Measurements from ENCODE around the gene GNAS. TPM values are rescaled to one million over a fixed set of nuclear protein-coding genes. Genes with fewer than 3 reads are reported as not detected.

GNAS gene
- total RNA-seq, 1 donor from 2014 or later = 2,003 TPM

GRCh38 chr20:58835231-58835630, 17.3 kb upstream of the GNAS start:
- peaks cover 7% of the 10 kb centered on the region for H3K36me3 Mint-ChIP-seq (ENCODE audit: low read depth, unreplicated experiment)
- peaks cover 16% of the 10 kb centered on the region for H3K79me2 ChIP-seq (ENCODE audit: insufficient read depth, low read length)
- no peak for FAIRE-seq

GRCh38 chr20:58836616-58837204, 15.8 kb upstream of the GNAS start:
- H3K36me3 ChIP-seq (ENCODE audit: insufficient read depth, low read length) = no peaks in the 10 kb centered on the region
- Mint-ChIP-seq H3K27me3 (ENCODE audit: low read depth, unreplicated experiment) (peaks cover 16% of the 10 kb centered on the region), H3K4me3 (ENCODE audit: unreplicated experiment) (no peak overlapping the region), H3K27ac (ENCODE audit: unreplicated experiment) (no peak overlapping the region), H3K36me3 (ENCODE audit: low read depth, unreplicated experiment) (peaks cover 7% of the 10 kb centered on the region), H3K4me1 (ENCODE audit: low read depth, unreplicated experiment) (peaks cover 22% of the 10 kb centered on the region), H3K9me3 (ENCODE audit: unreplicated experiment) (peaks cover 2% of the 10 kb centered on the region)
- TF ChIP-seq EZH2 (IDR thresholded peaks at IDR 0.05; ENCODE audit: insufficient read depth, low read length) (no peak), CTCF (IDR thresholded peaks at IDR 0.05; ENCODE audit: insufficient read depth, low read depth, low read length) (no peak)
- FAIRE-seq = no peak
- H4K20me1 ChIP-seq (ENCODE audit: insufficient read depth, low read length) = peaks cover 9% of the 10 kb centered on the region
- H3K4me3 ChIP-seq (ENCODE audit: insufficient read depth, low read depth, low read length) = no peak overlapping the region
- H3K4me1 ChIP-seq (ENCODE audit: insufficient read depth, low read length) = peaks cover 3% of the 10 kb centered on the region
- no peaks in the 10 kb centered on the region for H3K9me3 ChIP-seq (ENCODE audit: insufficient read depth, low read depth, low read length)
- H2AFZ ChIP-seq (ENCODE audit: low read depth, low read length) = no peak overlapping the region
- no peak overlapping the region for H3K9ac ChIP-seq (ENCODE audit: low read length)
- no peak overlapping the region for H3K27ac ChIP-seq (ENCODE audit: low read depth, low read length)
- H3K27me3 ChIP-seq (ENCODE audit: insufficient read depth, low read length) = peaks cover 23% of the 10 kb centered on the region
- no peak overlapping the region for H3K4me2 ChIP-seq (ENCODE audit: low read length)
- DNase-seq (ENCODE audit: low read depth) = no peak
- H3K79me2 ChIP-seq (ENCODE audit: insufficient read depth, low read length) = peaks cover 7% of the 10 kb centered on the region

More at GRCh38 chr20:58835231-58835630, 17.3 kb upstream of the GNAS start:
- H3K27me3 Mint-ChIP-seq (ENCODE audit: low read depth, unreplicated experiment) = peaks cover 6% of the 10 kb centered on the region
- TF ChIP-seq CTCF (IDR thresholded peaks at IDR 0.05; ENCODE audit: insufficient read depth, low read depth, low read length) = no peak
- TF ChIP-seq EZH2 (IDR thresholded peaks at IDR 0.05; ENCODE audit: insufficient read depth, low read length) = no peak
- no peak for DNase-seq (ENCODE audit: low read depth)
- Histone ChIP-seq H3K27me3 (ENCODE audit: insufficient read depth, low read length) (peaks cover 18% of the 10 kb centered on the region), H3K27ac (ENCODE audit: low read depth, low read length) (no peak overlapping the region), H3K9ac (ENCODE audit: low read length) (no peak overlapping the region), H3K36me3 (ENCODE audit: insufficient read depth, low read length) (no peaks in the 10 kb centered on the region), H2AFZ (ENCODE audit: low read depth, low read length) (no peak overlapping the region), H3K4me1 (ENCODE audit: insufficient read depth, low read length) (peaks cover 3% of the 10 kb centered on the region), H3K4me2 (ENCODE audit: low read length) (no peak overlapping the region), H3K9me3 (ENCODE audit: insufficient read depth, low read depth, low read length) (no peaks in the 10 kb centered on the region), H4K20me1 (ENCODE audit: insufficient read depth, low read length) (peaks cover 15% of the 10 kb centered on the region), H3K4me3 (ENCODE audit: insufficient read depth, low read depth, low read length) (no peak overlapping the region)
- peaks cover 6% of the 10 kb centered on the region for H3K9me3 Mint-ChIP-seq (ENCODE audit: unreplicated experiment)
- H3K4me1 Mint-ChIP-seq (ENCODE audit: low read depth, unreplicated experiment) = peaks cover 25% of the 10 kb centered on the region
- no peak overlapping the region for H3K27ac Mint-ChIP-seq (ENCODE audit: unreplicated experiment)
- H3K4me3 Mint-ChIP-seq (ENCODE audit: unreplicated experiment) = no peak overlapping the region

GRCh38 chr20:58837717-58838116, 14.8 kb upstream of the GNAS start:
- Histone ChIP-seq H2AFZ (ENCODE audit: low read depth, low read length) (no peak overlapping the region), H3K9ac (ENCODE audit: low read length) (no peak overlapping the region), H3K27ac (ENCODE audit: low read depth, low read length) (no peak overlapping the region), H3K27me3 (ENCODE audit: insufficient read depth, low read length) (peaks cover 33% of the 10 kb centered on the region), H3K4me1 (ENCODE audit: insufficient read depth, low read length) (peaks cover 3% of the 10 kb centered on the region), H3K9me3 (ENCODE audit: insufficient read depth, low read depth, low read length) (no peaks in the 10 kb centered on the region), H4K20me1 (ENCODE audit: insufficient read depth, low read length) (peaks cover 13% of the 10 kb centered on the region), H3K36me3 (ENCODE audit: insufficient read depth, low read length) (no peaks in the 10 kb centered on the region), H3K4me2 (ENCODE audit: low read length) (no peak overlapping the region), H3K79me2 (ENCODE audit: insufficient read depth, low read length) (peaks cover 4% of the 10 kb centered on the region), H3K4me3 (ENCODE audit: insufficient read depth, low read depth, low read length) (no peak overlapping the region)
- Mint-ChIP-seq H3K36me3 (ENCODE audit: low read depth, unreplicated experiment) (peaks cover 12% of the 10 kb centered on the region), H3K4me1 (ENCODE audit: low read depth, unreplicated experiment) (peaks cover 16% of the 10 kb centered on the region), H3K27ac (ENCODE audit: unreplicated experiment) (no peak overlapping the region), H3K27me3 (ENCODE audit: low read depth, unreplicated experiment) (peaks cover 26% of the 10 kb centered on the region), H3K9me3 (ENCODE audit: unreplicated experiment) (peaks cover 2% of the 10 kb centered on the region), H3K4me3 (ENCODE audit: unreplicated experiment) (no peak overlapping the region)
- no peak for FAIRE-seq
- no peak for TF ChIP-seq EZH2 (IDR thresholded peaks at IDR 0.05; ENCODE audit: insufficient read depth, low read length)
- TF ChIP-seq CTCF (IDR thresholded peaks at IDR 0.05; ENCODE audit: insufficient read depth, low read depth, low read length) = no peak
- DNase-seq (ENCODE audit: low read depth) = no peak
